Testis (tissue), 3 donors: ENCODE measurements around the gene MICAL1. TPM values are rescaled to one million over a fixed set of nuclear protein-coding genes. Genes with fewer than 3 reads are reported as not detected.

Source experiments
- DNase-seq: peaks from one replicate; pipeline ENCODE4 v3.0.0-alpha.2; 2019
- H3K27ac ChIP-seq, 2 donors: fragments of 200-600 bp; sonication (generic); one replicate each; pipeline ENCODE4 v1.5.1; 2019
- H3K27me3 ChIP-seq: fragments of 200-600 bp; sonication (generic); one replicate; pipeline ENCODE4 v1.5.1; 2019
- H3K36me3 ChIP-seq: fragments of 200-600 bp; sonication (generic); one replicate; pipeline ENCODE4 v1.5.1; 2017; ENCODE audit warnings: low read depth; ENCODE audit errors: missing control alignments
- H3K4me1 ChIP-seq: fragments of 200-600 bp; sonication (generic); one replicate; pipeline ENCODE4 v1.5.1; 2019
- H3K4me3 ChIP-seq, 2 donors: fragments of 200-600 bp; sonication (generic); one replicate each; pipeline ENCODE4 v1.5.1; 2017 to 2019
- H3K9me3 ChIP-seq: fragments of 200-600 bp; sonication (generic); one replicate; pipeline ENCODE4 v1.5.1; 2017
- POLR2A ChIP-seq: fragments of 450-650 bp; IDR thresholded peaks from one replicate; pipeline ENCODE4 v1.6.1; 2017; ENCODE audit warnings: antibody characterized with exemption, mild to moderate bottlenecking, moderate library complexity
- WGBS, 2 donors: methylation state at CpG; one replicate each; pipeline ENCODE4 v1.1.5; 2018; 5-methylcytosine and 5-hydroxymethylcytosine counted together
- intact Hi-C: fragments of 100-400 bp; cut with DNase I; formaldehyde crosslinking; loops from one replicate; pipeline ENCODE4 v1.15.1; 2023; ENCODE audit warnings: low total_unique reads
- polyA plus RNA-seq: library from polyadenylated mRNA; stranded (reverse); fragments of 350-450 nt; fragmentation: Illumina TruSeq; extraction: RNeasy Lipid Tissue Mini Kit (QIAGEN cat#74804); gene quantifications from one replicate; pipeline ENCODE4 v1.2.3, GENCODE V29; 2014; ENCODE audit warnings: low read depth, low replicate concordance; ENCODE audit not compliant: insufficient read depth
- total RNA-seq, 2 donors: library from RNA; depleted of rRNA; stranded (reverse); fragments of >200 nt; gene quantifications; one replicate each; pipeline ENCODE4 v1.2.3, GENCODE V29; 2016
- TF ChIP-seq, protein P1 (sequence below), 3 experiments: fragments of 450-650 bp in 2 of 3; fragments of 200-600 bp in 1 of 3; sonication (generic) in 1 of 3; IDR thresholded peaks; one replicate each; pipeline ENCODE4 v1.5.1; 2016 to 2019; ENCODE audit warnings: antibody characterized with exemption in 3 of 3, mild to moderate bottlenecking in 2 of 3, moderate library complexity in 1 of 3

MICAL1 gene
- total and polyA plus RNA-seq, 3 donors from 2014 or later: 34.6 to 61.9 (median 50.3) TPM

DNA sequence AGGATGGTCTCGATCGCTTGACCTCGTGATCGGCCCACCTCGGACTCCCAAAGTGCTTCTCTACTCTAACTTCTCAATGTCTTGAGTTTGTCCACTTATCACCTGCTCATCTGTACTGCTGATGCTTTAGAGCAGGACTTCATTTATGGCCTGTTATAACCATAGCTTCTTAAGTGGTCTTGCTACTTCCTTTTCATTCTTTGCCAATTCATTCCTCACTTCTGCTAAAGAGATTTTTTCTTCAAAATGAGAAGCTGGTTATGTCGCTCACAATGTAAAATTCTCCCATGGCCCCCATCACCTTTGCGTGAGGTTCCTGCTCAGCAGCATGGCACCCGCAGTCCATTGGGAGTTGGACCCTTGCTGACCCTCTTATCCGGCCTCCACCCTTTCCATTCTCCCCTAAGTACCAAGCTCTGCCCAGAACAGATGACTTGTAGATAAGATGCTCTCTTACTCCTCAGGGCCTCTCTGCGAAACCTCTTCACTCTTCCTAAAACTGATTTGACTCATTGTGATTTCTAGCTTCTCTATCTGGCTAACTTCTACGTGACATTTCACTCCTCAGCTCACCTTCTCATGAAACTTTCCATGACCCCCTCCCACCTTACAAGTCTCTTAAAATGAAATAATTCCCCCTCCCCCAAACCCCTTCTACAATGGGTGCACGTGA, 59.4 kb downstream of the MICAL1 start:
- Histone ChIP-seq H3K4me3 (no peak overlapping the region), H3K4me1 (peaks cover 8% of the 10 kb centered on the region), H3K27ac (no peak overlapping the region), H3K9me3 (no peaks in the 10 kb centered on the region), H3K36me3 (no peaks in the 10 kb centered on the region), H3K27me3 (no peaks in the 10 kb centered on the region)
- TF ChIP-seq POLR2A: no peak
- TF ChIP-seq, protein P1, sequence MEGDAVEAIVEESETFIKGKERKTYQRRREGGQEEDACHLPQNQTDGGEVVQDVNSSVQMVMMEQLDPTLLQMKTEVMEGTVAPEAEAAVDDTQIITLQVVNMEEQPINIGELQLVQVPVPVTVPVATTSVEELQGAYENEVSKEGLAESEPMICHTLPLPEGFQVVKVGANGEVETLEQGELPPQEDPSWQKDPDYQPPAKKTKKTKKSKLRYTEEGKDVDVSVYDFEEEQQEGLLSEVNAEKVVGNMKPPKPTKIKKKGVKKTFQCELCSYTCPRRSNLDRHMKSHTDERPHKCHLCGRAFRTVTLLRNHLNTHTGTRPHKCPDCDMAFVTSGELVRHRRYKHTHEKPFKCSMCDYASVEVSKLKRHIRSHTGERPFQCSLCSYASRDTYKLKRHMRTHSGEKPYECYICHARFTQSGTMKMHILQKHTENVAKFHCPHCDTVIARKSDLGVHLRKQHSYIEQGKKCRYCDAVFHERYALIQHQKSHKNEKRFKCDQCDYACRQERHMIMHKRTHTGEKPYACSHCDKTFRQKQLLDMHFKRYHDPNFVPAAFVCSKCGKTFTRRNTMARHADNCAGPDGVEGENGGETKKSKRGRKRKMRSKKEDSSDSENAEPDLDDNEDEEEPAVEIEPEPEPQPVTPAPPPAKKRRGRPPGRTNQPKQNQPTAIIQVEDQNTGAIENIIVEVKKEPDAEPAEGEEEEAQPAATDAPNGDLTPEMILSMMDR (IDR thresholded peaks at IDR 0.05): no peak
- 93% methylated on average over 12 of the region's 12 CpGs for WGBS, 2 donors
- no peak for DNase-seq
- intact Hi-C loops: no loop called here

Other genes starting within 250 kb of the MICAL1 start
- gene CD164, start 73.3 kb downstream of the MICAL1 start, total RNA-seq: 100 to 1,000 TPM; 219 to 232 TPM
- 209 TPM for gene CD164, start 73.3 kb downstream of the MICAL1 start, polyA plus RNA-seq
- gene PPIL6, start 15.1 kb downstream of the MICAL1 start, total RNA-seq: 10 to 100 TPM; 15.2 to 26.7 TPM
- gene PPIL6, start 15.1 kb downstream of the MICAL1 start, polyA plus RNA-seq: 54.6 TPM
- gene SMPD2, start 15.0 kb downstream of the MICAL1 start, total RNA-seq: 10 to 100 TPM; 29.9 to 49.1 TPM
- gene SMPD2, start 15.0 kb downstream of the MICAL1 start, polyA plus RNA-seq: 94.3 TPM
- 10 to 100 TPM; 12.4 to 13.3 TPM for gene ZBTB24, start 27.4 kb upstream of the MICAL1 start, total RNA-seq
- gene ZBTB24, start 27.4 kb upstream of the MICAL1 start, polyA plus RNA-seq: 8.1 TPM
- gene AK9, start 235.4 kb upstream of the MICAL1 start, total RNA-seq: 10 to 100 TPM; 33.6 to 49.4 TPM
- 15.2 TPM for gene AK9, start 235.4 kb upstream of the MICAL1 start, polyA plus RNA-seq
- 10 to 100 TPM; 19.7 to 25.7 TPM for gene FIG4, start 235.5 kb upstream of the MICAL1 start, total RNA-seq
- gene FIG4, start 235.5 kb upstream of the MICAL1 start, polyA plus RNA-seq: 16.8 TPM